KBM-7 (cell line): ENCODE measurements around the gene LPP.
A peak's percentile ranks its signal among the peaks of the same experiment; 100 is the strongest.
"Not testable (repeated sequence)": the region's sequence is repeated elsewhere in the genome, so short reads cannot be mapped to it uniquely, and the experiment has no call there.

ENCODE experiments used
- DNase-seq: peaks from one replicate; pipeline ENCODE4 v3.0.0-alpha.2; 2015
- in situ Hi-C: fragments of 300-500 bp; cut with MboI; formaldehyde crosslinking; loops from 2 replicates; pipeline ENCODE4 v1.14.3; 2020; ENCODE audit warnings: low sequenced_read_pairs, low pct_unique_long_range_greater_than_20kb, mixed read lengths

Gene LPP

GRCh38 chr3:188397766-188398705 lies 244.1 kb downstream of the LPP start:
- in situ Hi-C loops: no loop called here
- no peak for DNase-seq

DNA sequence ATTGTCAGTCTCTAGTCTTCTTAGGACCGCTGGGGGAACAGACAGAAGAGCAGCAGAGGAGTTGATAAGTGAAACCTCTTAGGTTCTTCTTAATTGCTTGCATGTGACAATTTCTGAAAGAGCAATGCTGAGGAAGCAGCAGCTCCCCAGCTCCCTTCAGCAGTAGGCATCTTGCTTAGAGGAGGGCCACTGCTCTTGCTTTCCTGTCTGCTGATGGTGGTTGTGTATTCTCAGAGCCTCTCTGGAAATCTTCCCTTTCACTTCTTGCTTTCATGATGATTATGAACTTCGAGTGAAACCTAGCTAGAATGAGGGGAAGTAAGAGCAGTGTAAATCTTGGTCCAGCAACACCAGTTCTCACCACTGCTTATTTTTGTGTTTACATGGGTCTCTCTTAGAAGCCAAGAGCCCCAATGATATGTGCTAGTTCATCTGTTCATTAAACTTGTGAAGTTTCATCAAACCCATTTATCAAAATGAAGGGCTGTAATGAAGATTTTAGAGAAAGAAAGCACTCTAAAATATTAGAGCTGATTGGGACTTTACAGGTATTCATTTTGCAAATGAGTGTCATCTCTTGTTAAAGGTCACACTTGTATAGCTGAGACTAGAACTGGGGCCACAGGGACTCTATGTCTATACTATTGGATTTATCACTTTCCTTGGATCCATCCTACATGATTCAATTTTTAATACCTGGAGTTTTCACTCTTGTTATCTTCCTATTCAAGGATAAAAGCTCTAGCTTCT lies 246.7 kb downstream of the LPP start:
- in situ Hi-C loops: no loop called here
- no peak for DNase-seq

DNA sequence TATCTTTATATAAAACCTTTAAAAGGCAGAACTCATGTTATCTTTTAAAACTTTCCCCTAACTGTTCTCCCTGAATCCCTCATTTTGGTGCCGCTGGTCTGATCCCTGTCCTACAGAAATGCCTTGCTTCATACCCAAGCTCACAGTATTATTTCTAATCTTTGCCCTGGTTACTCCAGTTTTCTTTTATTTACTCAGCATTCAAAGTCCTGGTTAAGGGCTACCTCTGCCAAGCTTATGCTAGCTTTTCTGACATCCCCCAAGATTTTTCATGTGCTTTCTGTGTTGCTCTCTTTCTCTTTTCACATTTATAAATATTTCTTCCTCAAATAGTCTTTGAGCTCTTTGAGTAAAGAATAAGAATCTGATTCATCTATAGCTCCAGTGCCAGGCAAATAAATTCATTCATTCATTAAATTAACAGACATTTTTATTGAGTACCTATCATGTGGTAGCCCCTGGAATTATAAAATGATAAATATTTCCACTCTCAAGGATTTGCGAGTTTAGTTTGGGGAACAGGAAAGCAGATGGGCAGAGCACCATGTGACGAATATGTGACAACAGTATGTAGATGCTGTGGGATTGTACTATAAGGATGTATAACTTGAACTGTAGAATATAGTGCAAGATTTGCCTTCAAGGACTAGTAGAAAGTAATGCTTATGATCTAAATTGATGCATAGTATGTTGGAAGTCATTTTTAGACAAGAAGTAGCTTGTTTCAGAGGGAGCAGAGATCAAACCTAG lies 247.5 kb downstream of the LPP start:
- DNase-seq: no peak
- in situ Hi-C loops: no loop called here

GRCh38 chr3:188402229-188402628 lies 248.3 kb downstream of the LPP start:
- DNase-seq: no peak
- in situ Hi-C loops: no loop called here

DNA sequence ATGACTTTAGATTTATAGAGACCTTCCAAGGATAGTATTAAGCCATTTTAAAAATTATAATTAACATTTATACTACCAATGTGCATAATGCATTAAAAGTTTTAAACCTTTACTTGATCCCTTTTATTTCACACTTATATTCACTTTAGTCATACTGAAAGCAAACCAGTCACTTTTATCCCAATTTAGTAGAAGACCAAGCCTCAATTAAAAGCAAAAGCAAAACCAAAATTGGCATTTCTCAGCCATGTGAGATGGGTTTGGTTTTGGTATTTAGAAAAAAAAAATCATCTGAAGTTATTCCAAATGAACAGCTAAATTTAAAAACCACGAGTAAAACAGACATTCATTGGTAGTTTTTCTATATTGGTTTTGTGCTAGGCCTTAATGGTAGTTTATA lies 249.4 kb downstream of the LPP start:
- no peak for DNase-seq
- in situ Hi-C loops: no loop called here

DNA sequence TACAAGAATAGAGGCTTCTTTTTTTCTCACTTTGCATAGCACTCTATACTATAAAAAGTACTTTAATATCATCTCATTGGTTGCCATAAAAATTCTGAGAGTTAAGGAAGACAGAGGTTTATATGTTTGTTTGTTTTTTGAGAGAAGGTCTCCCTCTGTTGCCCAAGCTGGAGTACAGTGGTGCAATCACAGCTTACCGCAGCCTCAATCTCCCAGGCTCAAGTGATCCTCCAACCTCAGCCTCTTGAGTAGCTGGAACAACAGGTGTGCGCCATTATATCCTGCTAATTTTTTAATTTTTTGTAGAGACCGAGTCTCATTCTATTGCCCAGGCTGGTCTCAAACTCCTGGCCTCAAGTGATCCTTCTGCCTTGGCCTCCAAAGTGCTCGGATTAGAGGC lies 250.2 kb downstream of the LPP start:
- DNase-seq: no peak
- in situ Hi-C loops: no loop called here

GRCh38 chr3:188404701-188405100 lies 250.7 kb downstream of the LPP start:
- no peak for DNase-seq
- in situ Hi-C loops: no loop called here

GRCh38 chr3:188407158-188407880 lies 253.4 kb downstream of the LPP start:
- no peak for DNase-seq
- in situ Hi-C loops: no loop called here

GRCh38 chr3:188408831-188409230 lies 254.9 kb downstream of the LPP start:
- no peak for DNase-seq
- in situ Hi-C loops: no loop called here

DNA sequence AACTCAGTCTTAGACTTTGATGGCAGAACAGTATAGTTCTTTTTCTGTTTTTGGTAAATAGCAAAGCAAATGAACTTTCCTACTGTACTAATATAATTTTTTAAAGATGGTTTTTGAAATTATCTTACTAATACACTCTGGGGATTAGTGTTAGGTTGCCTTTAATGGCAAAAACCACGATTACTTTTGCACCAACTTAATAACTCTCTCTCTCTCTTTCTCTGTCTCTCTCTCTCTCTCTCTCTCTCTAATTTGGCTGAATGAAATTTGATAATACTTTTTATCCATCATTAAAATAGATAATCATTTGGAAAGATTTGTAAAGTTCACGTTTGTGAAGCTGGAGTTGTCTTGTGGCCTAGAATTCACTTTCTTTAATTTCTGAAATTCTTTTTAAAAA lies 257.8 kb downstream of the LPP start:
- no peak for DNase-seq
- in situ Hi-C loops: no loop called here

DNA sequence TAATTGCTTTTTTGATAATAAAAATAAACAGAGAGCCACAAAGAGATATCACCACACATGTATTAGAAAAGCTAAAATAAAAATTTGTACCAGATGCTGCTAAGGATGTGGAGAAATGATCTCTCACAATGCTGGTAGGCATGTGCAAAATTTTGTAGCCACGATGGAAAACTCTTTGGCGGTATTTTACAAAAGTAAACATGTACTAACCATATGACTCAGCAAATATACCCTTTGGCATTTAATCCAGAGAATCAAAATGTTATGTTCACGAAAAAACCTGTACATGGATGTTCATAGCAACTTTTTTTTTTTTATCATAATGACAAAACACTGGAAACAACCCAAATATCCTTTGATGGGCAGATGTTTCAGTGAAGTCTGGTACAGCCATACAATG lies 261.2 kb downstream of the LPP start:
- in situ Hi-C loops: no loop called here
- no peak for DNase-seq

DNA sequence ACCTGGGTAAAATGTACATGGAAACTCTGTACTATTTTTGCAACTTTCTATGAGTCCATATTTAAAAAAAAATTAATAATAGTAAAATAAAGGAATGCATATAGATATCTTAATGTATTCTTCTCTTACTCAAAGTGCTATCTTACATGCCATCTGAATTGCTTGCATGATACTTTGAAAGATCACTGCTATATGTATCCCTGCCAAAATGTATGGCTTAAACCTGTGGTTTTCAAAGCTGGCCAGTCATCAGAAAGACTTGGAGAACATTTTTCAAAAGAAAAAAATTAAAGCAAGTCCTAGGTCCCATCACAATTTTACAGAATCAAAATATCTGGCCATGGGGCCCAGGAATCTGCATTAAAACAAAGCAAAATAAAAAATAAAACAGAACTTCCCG lies 262.1 kb downstream of the LPP start:
- no peak for DNase-seq
- in situ Hi-C loops: no loop called here

GRCh38 chr3:188417271-188417696 lies 263.3 kb downstream of the LPP start:
- in situ Hi-C loops: no loop called here
- no peak for DNase-seq

DNA sequence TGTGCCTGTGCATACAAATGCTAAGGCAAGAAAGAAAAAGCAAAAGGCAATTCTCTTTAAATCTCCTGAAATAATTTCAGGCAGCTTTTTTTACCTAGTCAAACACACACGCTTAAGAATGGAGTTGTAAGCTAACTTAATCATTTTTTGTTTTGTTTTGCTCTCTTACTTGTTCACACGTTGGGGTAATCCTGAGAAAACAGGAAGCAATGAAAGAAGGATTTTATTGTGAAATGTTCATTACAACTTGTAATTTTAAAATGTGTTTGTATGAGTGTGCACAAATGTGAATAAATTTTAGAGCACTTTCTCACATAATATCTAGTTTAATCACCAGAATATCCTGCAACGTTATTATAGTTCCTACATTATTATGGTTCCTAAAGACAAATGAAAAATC lies 263.8 kb downstream of the LPP start:
- in situ Hi-C loops: no loop called here
- peak; percentile 27 for DNase-seq

GRCh38 chr3:188421151-188421821 lies 267.3 kb downstream of the LPP start:
- DNase-seq: no peak
- in situ Hi-C loops: no loop called here

DNA sequence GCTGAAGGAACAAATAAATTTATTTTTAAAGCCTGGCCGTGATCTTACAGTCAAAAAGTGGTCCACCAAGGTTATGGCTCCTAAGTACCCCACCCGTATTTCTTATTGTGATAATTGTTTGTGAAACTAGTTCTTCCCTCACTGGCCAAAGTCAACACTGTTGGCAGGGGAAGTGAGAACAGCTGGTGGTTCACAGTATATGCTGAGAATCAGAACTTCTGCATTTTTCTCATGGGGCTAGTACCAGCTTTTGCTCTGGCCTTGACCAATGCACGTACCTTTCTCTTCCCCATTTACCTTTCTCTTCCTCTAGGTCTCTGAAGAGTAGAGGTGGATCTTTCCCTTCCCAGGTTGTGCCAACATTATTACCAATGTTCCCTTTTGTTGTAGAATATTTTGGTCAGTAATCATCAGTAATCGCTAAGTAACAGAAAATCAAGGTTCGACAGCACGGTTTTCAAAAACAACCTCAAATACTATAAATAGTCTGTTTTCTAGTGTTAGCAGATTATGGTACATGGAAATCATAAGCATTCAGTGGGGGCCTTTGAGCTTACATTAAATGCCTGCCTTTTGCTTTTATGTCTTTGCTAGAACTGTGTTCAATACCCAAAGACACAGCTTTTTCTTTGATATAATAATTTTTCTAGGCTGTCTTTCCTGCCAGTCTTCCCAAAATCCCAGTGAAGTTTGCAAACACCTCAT lies 268.0 kb downstream of the LPP start:
- peak; percentile 70 for DNase-seq
- in situ Hi-C loops: no loop called here

DNA sequence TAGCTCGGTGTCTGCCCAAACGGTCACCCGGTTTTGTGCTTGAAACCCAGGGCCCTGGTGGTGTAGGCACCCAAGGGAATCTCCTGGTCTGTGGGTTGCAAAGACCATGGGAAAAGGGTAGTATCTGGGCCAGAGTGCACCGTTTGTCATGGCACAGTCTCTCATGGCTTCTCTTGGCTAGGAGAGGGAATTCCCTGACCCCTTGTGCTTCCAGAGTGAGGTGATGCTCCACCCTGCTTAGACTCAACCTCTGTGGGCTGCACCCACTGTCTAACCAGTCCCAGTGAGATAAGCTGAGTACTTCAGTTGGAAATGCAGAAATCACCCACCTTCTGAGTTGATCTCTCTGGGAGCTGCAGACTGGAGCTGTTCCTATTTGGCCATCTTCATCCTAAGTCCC lies 274.0 kb downstream of the LPP start:
- DNase-seq, in situ Hi-C loops: not testable (repeated sequence)

GRCh38 chr3:188431040-188431439 lies 277.1 kb downstream of the LPP start:
- in situ Hi-C loops: no loop called here
- DNase-seq: no peak
